RPMI8226 (cell line): ENCODE data around the gene CDC40.
"Not testable (repeated sequence)": the region's sequence is repeated elsewhere in the genome, so short reads cannot be mapped to it uniquely, and the experiment has no call there.

ENCODE experiments used
- DNase-seq: peaks from one replicate; pipeline ENCODE4 v3.0.0-alpha.2; 2015

Gene CDC40

DNA sequence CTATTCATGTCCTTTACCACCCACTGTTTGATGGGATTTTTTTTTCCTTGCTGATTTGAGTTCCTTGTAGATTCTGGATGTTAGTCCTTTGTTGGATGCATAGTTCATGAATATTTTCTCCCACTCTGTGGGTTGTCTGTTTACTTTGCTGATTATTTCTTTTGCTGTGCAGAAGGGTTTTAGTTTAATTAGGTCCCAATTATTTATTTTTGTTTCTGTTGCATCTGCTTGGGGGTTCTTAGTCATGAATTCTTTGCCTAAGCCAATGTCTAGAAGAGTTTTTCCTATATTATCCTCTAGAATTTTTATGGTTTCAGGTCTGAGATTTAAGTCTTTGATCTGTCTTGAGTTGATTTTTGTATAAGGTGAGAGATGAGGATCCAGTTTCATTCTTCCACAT is 92.6 kb downstream of the CDC40 start:
- not testable (repeated sequence) for DNase-seq

DNA sequence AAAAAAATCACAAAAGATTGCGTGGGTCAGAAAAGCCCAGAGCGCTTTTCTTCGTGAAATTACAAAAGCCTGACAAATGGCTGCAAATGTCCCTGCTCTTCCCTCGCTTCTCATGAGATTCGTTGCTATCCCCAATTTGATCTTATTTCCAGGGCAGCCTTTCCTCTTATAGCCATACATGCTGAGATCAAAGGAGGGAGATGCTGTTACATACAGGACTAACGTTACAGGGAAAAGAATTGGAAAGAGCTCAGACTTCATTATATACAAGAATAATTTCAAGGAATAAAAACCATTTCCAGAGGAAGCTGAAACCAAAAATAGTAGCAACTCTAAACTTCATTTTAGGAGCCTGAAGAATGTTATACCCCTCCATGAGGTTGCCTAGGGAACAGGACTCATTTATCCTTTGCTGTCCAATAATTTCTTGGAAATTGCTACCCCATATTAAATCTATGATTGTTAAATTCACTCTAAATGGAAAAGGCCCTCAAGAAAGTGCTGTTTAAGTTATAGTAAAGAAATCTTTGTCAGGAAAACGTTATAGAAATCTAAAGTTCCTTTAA is 97.0 kb downstream of the CDC40 start:
- DNase-seq = no peak
